ENCODE data around the gene SPG11.
"Not testable (repeated sequence)": the region's sequence is repeated elsewhere in the genome, so short reads cannot be mapped to it uniquely, and the experiment has no call there.

- TF ChIP-seq POLR2A, CTCF (IDR thresholded peaks at IDR 0.05): not testable (repeated sequence)
These were observed 118.7 kb downstream of the SPG11 start for GRCh38 chr15:44544745-44545144.

All from thyroid gland (tissue), 4 donors.